Rectal smooth muscle tissue (tissue), 1 donor: Measurements from ENCODE around the gene WRAP73.

Experiments used
- H3K27ac ChIP-seq: one replicate; pipeline ENCODE4 v1.7.0; 2013; ENCODE audit warnings: low read depth, low read length, inconsistent platforms
- H3K27me3 ChIP-seq: one replicate; pipeline ENCODE4 v1.7.0; 2013; ENCODE audit warnings: low read length; ENCODE audit not compliant: control insufficient read depth, insufficient read depth
- H3K36me3 ChIP-seq: one replicate; pipeline ENCODE4 v1.7.0; 2013; ENCODE audit warnings: low read length; ENCODE audit not compliant: control insufficient read depth, insufficient read depth
- H3K4me1 ChIP-seq: one replicate; pipeline ENCODE4 v1.7.0; 2013; ENCODE audit warnings: low read length; ENCODE audit not compliant: control insufficient read depth, insufficient read depth
- H3K4me3 ChIP-seq: one replicate; pipeline ENCODE4 v1.7.0; 2013; ENCODE audit warnings: low read length
- H3K9ac ChIP-seq: one replicate; pipeline ENCODE4 v1.7.0; 2013; ENCODE audit warnings: low read length

The WRAP73 gene

DNA sequence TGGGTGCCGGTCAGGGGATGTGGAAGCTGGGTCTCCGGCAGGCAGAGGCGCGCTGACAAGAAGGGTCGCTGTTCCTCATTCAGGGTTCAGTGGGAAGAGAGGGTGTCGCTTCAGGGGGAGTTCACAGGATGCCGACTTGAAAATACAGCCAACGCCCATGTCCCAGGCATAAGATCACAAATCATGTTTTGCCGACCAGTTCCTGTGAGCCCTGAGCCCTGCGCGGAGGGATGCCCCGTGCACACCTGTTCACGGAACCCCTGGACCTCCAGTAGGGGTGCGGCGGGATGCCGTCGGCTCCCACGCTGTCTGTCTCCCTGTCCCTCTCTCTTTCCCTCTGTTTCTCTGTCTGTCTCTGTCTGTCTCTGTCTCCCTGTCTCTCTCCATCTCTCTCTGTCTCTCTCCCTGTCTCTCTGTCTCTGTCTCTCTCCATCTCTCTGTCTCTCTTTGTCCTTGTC is 29.2 kb upstream of the WRAP73 start:
- Histone ChIP-seq H3K36me3 (no peaks in the 10 kb centered on the region), H3K27ac (no peak overlapping the region), H3K4me1 (no peaks in the 10 kb centered on the region), H3K4me3 (no peak overlapping the region), H3K9ac (no peak overlapping the region), H3K27me3 (no peaks in the 10 kb centered on the region)

DNA sequence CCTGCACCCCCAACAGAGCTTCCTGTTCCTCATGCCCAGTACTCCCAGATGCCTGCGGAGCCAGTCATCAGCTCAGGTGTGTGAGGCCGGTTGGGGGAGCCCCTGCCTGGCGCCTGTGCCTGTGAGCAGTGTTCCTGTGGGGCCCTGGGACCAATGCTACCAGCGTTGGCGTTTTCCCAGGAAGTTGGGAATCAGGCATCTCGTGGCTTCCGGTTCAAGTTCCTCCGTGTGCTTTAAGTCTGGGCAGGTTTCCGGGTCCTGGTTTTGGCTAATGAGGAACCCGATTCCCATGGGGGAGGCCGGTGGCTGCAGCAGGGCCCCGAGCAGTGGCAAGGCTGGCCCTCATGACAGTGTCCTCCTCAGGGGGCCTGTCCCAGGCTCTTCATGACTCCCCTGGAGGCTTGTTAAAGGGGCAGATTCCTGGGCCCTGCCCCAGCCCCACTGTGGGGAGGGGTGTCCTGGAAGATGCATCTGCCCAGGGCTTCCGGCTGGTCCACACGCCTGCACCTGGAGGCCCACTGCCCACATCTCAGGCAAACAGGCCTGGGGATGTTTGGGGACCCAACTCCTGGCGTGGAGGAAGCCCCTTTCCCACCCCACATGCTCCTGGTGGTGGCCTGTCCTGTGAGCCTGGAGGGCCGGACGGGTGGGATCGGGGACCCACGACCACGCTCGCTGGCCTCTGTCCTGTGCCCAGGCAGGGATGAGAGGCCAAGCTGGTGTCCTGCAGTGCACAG is 28.6 kb upstream of the WRAP73 start:
- Histone ChIP-seq H3K4me3 (no peak overlapping the region), H3K27ac (no peak overlapping the region)

DNA sequence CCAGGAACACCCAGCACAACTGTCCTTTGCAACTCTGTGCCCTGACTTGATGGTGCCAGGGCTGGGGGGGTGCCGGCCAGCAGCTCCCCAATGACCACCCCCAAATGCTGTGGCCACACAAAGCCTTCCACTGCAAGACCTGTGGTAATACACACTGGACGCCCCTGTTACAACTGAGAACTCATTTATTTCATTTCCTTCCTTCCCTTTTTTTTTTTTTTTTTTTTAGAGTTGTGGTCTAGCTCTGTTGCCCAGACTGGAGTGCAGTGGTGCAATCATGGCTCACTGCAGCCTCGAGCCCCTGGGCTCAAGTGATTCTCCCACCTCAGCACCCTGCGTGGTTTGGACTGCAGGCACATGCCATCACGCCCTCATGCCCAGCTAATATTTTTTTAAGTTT is 27.6 kb upstream of the WRAP73 start:
- no peaks in the 10 kb centered on the region for H3K36me3 ChIP-seq
- no peak overlapping the region for H3K9ac ChIP-seq
- no peak overlapping the region for H3K4me3 ChIP-seq
- no peaks in the 10 kb centered on the region for H3K27me3 ChIP-seq
- H3K4me1 ChIP-seq: no peaks in the 10 kb centered on the region
- no peak overlapping the region for H3K27ac ChIP-seq

More for the DNA sequence above, 28.6 kb upstream of the WRAP73 start:
- H3K4me1 ChIP-seq: no peaks in the 10 kb centered on the region
- no peaks in the 10 kb centered on the region for H3K36me3 ChIP-seq
- H3K27me3 ChIP-seq: no peaks in the 10 kb centered on the region
- no peak overlapping the region for H3K9ac ChIP-seq

DNA sequence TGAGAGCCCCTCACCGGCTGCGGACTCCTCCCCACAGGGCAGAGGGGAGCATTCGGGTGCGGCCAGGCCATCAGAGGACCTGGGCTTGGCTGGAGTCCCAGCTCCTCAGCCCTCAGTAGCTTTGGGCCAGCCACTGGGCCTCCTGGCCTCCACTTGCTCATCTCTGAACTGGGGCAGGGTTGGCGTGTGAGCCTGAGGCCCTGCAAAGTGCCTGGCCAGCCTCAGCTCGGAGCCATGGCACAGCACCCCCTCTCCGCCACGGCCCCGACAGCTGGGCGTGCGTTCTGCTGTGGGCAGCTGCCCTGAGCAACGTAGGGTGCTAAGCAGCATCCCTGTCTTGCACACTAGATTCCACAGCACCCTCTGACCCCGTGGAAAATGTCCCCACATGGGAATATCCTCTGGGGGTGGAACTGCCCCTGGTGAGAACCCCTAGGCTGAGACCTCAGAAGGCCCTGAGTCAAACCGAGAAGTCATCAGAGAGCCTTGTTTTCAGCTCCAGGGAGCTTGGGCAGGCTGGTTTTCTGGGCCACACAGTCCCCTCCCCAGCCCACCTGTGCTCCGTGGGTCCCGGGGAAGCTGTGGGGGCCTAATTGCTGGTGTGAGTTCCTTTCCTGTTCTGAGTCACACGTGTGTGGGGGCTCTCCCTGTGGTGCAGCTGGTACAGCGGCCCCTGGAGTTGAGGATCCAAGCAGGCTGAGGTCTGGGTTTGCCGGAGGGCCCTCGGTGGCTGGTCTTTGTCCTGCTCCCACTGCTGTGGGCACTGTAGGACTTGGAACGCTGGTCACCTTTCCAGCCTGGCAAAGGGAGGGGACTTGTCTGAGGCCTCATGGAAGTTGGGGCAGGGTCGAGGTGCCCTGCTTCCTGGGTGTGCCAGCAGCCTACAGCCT is 26.9 kb upstream of the WRAP73 start:
- no peaks in the 10 kb centered on the region for H3K36me3 ChIP-seq
- no peaks in the 10 kb centered on the region for H3K4me1 ChIP-seq
- H3K4me3 ChIP-seq: no peak overlapping the region
- H3K9ac ChIP-seq: no peak overlapping the region
- no peak overlapping the region for H3K27ac ChIP-seq
- peaks cover 3% of the 10 kb centered on the region for H3K27me3 ChIP-seq

DNA sequence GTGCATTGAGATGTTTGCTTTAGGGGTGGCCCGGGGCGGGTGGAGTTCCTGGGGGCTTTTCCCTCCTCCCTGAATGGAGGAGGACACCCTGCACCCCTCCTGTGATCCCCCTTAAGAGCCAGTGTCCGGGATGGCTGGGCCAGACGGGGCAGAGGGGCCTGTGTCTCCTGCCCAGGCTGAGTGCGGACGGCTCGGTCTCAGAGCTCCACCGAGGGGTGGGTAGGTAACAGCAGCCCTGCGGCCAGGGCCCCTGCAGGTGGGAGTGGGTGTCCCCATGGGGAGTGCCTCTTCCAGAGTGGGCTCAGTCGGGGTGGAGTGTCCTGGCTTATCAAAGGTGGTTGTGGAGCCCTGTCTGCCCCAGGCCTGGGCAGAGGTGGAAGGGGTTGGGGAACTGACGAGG is 25.5 kb upstream of the WRAP73 start:
- H3K4me1 ChIP-seq: no peaks in the 10 kb centered on the region
- no peaks in the 10 kb centered on the region for H3K36me3 ChIP-seq
- peaks cover 5% of the 10 kb centered on the region for H3K27me3 ChIP-seq
- no peak overlapping the region for H3K4me3 ChIP-seq
- H3K9ac ChIP-seq: no peak overlapping the region
- no peak overlapping the region for H3K27ac ChIP-seq

DNA sequence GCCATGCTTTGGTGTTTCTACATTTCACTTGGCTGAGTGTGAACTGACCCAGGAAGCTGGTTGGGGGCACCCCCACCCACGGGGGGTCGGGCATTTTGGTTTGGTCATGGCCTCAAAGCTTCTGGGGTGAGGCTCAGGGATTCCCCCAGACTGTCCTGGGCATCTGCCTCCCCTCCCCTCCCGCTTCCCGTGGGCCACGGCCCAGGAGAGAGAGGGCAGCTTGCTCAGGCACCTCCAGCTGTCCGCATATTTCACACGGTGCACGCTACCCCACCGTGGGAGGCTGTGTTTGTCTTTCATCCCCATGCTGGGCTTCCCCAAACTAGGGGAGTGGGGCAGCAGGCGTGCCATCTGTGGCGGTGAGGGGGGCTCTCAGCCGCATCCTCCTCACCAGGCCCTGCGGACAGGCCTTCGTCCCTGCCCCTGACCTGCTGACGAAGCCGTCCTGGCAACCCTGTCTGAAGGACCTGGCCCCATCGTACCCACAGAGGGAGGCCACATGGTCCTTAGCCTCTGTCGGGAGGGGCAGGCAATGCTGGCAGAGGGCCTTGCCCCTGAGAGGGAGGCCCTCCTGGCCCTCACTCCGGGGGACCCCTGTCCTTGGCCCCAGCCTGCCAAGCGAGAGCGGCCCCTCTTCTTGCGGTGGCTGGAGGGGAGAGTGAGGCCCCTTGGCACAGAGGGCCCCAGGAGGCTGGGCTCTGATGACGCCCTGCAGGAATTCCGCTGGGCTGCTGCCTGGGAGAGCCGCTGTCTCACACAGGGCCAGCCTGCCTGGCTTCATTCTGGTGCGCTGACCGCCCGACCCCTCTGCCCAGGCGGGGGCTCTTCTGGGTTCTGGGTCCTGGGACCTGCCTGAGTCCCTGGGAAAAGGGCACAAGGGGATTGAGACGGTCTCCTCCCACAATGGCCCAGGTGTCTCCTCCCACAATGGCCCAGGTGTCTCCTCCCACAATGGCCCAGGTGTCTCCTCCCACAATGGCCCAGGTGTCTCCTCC is 24.5 kb upstream of the WRAP73 start:
- Histone ChIP-seq H3K4me3 (no peak overlapping the region), H3K27me3 (peaks cover 5% of the 10 kb centered on the region), H3K4me1 (no peaks in the 10 kb centered on the region), H3K27ac (no peak overlapping the region), H3K9ac (no peak overlapping the region), H3K36me3 (no peaks in the 10 kb centered on the region)

DNA sequence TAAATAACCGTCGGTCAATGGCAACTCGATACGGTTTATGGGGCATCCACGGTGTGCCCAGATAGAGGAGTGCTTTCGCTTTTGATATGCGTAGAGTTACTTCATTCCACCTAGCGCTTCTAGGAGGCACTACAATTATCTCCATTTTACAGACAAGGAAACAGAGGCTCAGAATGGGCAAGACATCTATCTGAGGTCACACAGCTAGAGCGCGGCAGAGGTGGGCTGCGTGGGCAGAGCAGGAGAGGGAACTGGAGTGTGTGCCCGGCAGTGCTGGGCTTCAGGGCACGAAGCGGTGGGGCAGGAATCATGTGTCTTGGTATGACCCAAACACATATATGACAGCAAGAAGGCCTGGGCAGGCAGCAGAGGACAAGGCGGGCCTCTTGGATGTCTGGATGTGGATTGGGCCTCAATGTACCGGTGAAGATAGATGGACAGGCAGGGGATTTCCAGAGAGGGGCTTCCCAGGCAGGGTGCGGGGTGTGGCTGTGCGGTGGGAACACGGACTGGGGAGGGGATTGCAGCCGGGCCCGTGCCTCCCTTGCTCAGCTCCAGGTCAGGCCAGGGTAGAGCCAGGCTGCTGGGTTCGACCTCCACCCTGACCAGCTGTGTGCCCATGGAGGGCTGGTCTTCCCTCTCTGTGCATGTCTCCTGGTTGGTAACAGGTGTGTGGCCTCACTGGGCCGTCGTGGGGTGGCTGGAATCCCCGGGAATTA is 23.6 kb upstream of the WRAP73 start:
- Histone ChIP-seq H3K36me3 (no peaks in the 10 kb centered on the region), H3K27me3 (peaks cover 5% of the 10 kb centered on the region), H3K9ac (no peak overlapping the region), H3K4me3 (no peak overlapping the region), H3K4me1 (no peaks in the 10 kb centered on the region), H3K27ac (no peak overlapping the region)

DNA sequence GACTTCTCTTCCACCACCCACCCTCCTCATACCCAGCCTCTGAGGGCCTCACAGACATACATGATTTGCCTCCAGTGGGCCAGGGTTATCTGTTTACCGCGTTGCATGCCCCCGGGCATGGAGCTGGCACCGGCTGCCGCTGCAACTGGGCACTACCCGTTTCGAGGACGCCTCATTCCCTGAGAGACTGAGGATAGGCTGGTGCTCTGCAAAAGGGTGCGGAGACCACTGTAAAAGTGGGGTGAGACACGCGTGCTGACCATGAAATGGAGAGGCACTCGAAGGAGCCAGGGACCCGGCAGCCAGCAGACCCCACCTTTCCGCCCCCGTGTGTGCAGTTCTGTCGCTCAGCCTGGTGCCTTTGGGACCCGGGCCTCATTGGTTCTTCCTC is 23.1 kb upstream of the WRAP73 start:
- H3K4me3 ChIP-seq: no peak overlapping the region
- H3K36me3 ChIP-seq: no peaks in the 10 kb centered on the region
- no peak overlapping the region for H3K9ac ChIP-seq
- H3K4me1 ChIP-seq: no peaks in the 10 kb centered on the region
- H3K27me3 ChIP-seq: peaks cover 5% of the 10 kb centered on the region
- no peak overlapping the region for H3K27ac ChIP-seq

DNA sequence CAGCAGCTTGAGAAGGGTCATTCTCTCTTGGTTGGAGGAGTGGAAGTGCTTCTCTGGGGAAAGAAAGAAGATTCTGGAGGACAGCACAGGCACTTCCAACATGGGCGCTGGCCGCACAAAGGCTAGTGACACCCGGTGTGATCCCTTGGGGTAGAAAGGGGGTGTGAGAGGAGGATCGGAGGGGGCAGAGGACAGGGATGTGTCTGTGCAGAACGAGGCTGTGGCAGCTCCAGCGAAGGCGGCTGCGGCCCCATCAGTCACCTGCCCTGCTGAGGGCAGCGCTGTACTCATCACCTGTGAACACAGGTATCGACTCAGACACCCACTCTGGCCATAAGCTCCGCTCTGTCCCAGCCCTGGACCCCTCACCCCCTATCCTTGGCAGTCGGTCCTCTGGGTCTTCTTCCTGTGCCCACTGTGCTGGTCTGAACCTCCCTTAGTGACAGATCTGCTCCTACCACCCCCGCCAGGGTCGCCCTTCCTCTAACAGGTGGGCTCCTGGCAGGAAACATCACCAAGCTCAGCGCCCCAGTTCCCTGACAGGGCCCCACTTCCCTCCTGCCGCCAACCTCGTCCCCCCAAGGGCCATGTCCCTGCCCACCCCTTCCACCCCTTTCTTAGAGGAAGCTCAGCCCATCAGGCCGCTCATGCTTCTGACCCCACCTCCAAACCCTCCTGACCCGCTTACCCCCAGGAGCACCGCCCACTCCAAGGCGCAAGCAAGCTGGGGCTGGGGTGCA is 22.5 kb upstream of the WRAP73 start:
- Histone ChIP-seq H3K27ac (no peak overlapping the region), H3K4me3 (no peak overlapping the region), H3K9ac (no peak overlapping the region), H3K27me3 (peaks cover 5% of the 10 kb centered on the region), H3K4me1 (no peaks in the 10 kb centered on the region), H3K36me3 (no peaks in the 10 kb centered on the region)

DNA sequence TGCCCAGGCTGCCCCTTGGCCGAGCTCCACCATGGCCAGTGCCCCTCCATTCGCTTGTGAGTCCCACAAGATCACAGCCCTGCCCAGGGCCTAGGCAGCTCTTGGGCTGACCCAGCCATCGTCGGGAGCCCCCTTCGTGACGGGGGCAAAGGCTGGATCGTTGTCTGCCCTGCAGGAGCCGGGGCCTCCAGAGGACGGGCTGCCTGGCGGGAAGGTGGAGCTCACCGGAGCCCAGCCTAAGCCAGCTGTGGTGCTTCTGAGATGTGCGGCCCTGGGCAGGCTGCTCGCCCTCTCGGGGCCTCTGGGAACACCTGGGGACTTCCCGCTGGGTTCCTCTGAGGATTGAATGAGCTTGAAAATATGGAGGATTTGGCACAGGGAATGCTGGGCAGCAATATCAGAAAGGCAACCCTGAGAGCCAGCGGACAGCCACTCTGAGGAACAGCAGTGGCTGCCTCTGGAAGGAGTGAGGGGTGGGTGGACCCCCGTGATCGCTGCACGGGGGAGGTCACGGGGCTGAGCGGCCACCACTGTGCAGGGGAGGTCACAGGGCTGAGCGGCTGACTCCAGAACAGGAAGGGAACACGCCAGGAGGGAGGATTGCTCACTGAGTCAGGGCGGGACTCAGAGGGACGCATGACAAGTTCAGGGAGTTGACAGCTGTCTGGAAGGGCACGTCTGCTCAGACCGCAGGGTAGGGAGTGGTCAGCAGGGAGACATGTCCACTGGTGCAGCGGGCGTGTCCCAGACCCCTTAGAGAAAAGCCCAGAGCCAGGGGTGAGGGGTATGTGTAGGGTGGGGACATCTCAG is 21.7 kb upstream of the WRAP73 start:
- Histone ChIP-seq H3K27me3 (peaks cover 5% of the 10 kb centered on the region), H3K9ac (no peak overlapping the region), H3K4me1 (no peaks in the 10 kb centered on the region)

More for the DNA sequence above, 21.7 kb upstream of the WRAP73 start:
- no peak overlapping the region for H3K27ac ChIP-seq
- no peak overlapping the region for H3K4me3 ChIP-seq
- H3K36me3 ChIP-seq: no peaks in the 10 kb centered on the region
